Gastrocnemius medialis (tissue), 4 donors: ENCODE results near the gene SEC14L1.

Experiments used
- POLR2A ChIP-seq, 2 donors: fragments of 450-650 bp; IDR thresholded peaks; one replicate each; pipeline ENCODE4 v1.6.1; 2017; ENCODE audit warnings: antibody characterized with exemption in 2 of 2, mild to moderate bottlenecking in 2 of 2, moderate library complexity in 2 of 2
- TF ChIP-seq, protein P1 (sequence below), 5 experiments: fragments of 450-650 bp in 3 of 5; fragments of 200-600 bp in 2 of 5; sonication (generic) in 2 of 5; IDR thresholded peaks in 4 of 5; conservative IDR thresholded peaks in 1 of 5; 1 replicate in 4 of 5; 2 replicates in 1 of 5; pipeline ENCODE4 v1.5.1; 2016 to 2019; ENCODE audit warnings: antibody characterized with exemption in 5 of 5, mild to moderate bottlenecking in 3 of 5, moderate library complexity in 3 of 5

DNA sequence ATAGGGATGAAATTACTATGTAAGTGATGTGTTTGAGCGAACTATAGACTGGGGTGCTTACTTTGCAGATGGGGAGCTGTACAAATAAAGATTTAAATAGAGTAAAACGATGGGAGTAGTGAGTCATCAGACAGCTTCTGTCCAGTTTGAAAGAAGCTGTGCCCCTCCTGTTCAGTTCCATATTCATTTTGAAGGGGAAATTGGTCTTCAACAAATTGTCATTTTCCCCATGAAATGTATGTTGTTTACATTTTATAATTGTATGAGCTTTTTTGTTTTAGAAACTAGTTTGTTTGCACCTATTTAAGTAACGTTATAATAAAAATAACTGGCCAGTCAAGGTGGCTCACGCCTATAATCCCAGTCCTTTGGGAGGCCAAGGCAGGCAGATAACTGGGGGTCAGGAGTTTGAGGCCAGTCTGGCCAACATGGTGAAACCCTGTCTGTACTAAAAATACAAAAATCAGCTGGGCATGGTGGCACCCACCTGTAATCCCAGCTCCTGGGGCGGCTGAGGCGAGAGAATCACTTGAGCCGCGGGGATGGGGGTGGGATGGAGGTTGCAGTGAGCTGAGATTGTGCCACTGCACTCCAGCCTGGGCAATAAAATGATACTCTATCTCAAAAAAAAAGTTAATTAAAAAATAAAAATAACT lies 20.2 kb downstream of the SEC14L1 start:
- TF ChIP-seq, protein P1, sequence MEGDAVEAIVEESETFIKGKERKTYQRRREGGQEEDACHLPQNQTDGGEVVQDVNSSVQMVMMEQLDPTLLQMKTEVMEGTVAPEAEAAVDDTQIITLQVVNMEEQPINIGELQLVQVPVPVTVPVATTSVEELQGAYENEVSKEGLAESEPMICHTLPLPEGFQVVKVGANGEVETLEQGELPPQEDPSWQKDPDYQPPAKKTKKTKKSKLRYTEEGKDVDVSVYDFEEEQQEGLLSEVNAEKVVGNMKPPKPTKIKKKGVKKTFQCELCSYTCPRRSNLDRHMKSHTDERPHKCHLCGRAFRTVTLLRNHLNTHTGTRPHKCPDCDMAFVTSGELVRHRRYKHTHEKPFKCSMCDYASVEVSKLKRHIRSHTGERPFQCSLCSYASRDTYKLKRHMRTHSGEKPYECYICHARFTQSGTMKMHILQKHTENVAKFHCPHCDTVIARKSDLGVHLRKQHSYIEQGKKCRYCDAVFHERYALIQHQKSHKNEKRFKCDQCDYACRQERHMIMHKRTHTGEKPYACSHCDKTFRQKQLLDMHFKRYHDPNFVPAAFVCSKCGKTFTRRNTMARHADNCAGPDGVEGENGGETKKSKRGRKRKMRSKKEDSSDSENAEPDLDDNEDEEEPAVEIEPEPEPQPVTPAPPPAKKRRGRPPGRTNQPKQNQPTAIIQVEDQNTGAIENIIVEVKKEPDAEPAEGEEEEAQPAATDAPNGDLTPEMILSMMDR (IDR thresholded peaks at IDR 0.05 in 4 of 5, conservative IDR thresholded peaks at IDR 0.05 in 1 of 5) = no peak
- no peak for TF ChIP-seq POLR2A (IDR thresholded peaks at IDR 0.05)
